GM12874 (cell line): ENCODE results near the gene TIPRL.

ENCODE experiments used
- TF ChIP-seq, protein P1 (sequence below): IDR thresholded peaks from 2 replicates; pipeline ENCODE4 v1.5.1; 2011; ENCODE audit warnings: low read depth, mild to moderate bottlenecking, control low read depth, low read length, moderate library complexity; ENCODE audit not compliant: insufficient read depth

Gene TIPRL

DNA sequence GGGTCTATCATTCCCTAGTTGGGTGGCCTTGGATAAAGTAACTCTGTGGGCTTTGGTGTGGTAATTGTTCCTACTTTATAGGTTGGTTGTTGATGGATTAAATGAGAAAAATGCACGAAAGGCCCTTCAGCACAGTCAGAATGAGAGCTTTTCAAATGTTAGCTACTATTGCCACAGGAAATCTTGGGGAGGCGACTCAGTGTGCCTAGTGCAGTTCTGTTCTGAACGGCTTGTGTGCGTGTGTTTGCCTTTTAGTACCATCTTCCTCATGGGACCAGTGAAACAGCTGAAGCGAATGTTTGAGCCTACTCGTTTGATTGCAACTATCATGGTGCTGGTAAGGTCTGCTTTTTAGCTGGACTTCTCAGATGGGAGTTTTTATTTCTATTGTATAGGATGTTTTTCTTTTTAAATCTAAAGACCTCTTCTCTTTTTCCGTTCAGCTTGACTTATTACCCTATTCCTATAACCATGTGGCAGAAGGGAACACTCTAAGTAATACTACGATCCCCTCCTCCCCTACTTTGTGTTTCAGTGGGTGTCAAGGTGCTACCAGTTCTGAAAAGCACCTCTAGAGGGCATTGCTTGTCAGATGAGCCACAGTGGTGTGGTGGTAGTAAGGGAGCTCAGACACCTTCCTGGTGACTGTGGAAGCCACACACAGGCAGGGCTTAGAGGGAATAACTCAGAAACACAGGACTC is 56.2 kb downstream of the TIPRL start:
- TF ChIP-seq, protein P1, sequence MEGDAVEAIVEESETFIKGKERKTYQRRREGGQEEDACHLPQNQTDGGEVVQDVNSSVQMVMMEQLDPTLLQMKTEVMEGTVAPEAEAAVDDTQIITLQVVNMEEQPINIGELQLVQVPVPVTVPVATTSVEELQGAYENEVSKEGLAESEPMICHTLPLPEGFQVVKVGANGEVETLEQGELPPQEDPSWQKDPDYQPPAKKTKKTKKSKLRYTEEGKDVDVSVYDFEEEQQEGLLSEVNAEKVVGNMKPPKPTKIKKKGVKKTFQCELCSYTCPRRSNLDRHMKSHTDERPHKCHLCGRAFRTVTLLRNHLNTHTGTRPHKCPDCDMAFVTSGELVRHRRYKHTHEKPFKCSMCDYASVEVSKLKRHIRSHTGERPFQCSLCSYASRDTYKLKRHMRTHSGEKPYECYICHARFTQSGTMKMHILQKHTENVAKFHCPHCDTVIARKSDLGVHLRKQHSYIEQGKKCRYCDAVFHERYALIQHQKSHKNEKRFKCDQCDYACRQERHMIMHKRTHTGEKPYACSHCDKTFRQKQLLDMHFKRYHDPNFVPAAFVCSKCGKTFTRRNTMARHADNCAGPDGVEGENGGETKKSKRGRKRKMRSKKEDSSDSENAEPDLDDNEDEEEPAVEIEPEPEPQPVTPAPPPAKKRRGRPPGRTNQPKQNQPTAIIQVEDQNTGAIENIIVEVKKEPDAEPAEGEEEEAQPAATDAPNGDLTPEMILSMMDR, result peak; percentile 72

DNA sequence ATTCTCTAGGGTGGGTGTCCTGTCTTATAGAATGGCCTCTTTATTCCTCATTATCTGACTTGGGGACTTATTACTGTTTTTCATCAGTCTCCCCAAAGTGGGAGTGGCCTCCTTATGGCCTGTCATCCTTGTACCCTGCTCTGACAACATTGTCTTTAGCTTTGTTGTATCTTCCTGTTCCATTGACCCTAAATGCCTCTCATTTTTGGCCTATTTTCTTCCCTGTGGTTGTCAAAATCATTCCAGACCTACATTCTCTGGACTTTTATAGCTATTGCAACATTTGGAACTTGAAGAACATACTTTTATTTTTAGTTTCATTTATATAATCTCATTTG is 56.8 kb downstream of the TIPRL start:
- TF ChIP-seq, protein P1, result no peak

DNA sequence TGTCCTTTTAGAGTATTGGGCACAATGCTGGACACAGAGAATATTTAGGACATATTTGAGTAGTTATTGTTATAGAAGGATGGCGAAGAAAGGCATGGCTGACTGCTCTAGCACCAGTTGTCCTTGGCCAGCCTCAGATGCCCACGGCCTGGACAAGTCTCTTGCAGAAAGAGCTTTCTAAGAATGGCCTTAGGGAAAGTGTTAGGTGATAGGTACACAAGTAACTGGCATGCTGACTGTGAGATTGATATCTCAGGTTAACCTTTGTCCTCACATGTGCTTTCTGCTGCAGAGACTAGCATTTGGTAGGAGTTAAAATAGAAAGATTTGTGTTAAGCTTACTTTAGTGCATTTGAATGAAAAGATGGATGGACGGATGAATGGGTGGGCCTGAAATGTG is 57.2 kb downstream of the TIPRL start:
- TF ChIP-seq, protein P1, result no peak

DNA sequence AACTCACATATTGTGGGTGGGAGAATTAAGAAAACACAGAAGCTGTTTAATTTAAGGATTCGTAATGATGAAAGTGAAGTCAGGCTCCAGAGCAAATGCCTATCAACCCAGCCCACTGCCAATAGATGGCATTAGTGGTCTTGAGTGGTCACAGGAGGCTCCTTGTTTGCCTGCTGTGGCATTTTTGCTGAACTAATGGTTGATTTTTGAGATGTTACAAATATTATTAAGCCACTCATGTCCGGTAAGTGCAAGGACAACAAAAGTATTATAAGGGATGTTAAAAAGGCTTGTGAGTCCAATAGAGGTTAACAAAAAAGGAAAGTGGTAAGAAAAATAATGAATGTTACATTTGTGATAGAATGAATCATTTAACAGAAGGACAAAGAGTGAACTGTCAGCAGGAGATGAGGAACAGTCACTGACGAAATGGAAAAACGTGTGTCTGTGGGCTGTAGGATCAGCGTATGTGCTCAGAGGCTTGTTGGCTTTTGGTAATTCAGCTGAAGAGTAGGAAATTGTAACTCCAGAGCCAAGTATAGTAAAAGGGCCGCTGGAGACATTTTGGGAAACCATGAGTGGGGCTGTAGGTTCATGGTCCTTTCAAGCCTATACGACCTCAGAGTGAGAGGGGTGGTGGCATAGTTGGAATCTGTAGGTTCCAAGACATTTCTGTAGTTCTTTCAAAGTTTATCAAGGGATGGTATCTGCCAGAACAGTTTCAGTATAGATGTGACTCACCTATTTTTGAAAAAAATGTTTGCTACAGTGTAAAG is 58.3 kb downstream of the TIPRL start:
- TF ChIP-seq, protein P1, result no peak

DNA sequence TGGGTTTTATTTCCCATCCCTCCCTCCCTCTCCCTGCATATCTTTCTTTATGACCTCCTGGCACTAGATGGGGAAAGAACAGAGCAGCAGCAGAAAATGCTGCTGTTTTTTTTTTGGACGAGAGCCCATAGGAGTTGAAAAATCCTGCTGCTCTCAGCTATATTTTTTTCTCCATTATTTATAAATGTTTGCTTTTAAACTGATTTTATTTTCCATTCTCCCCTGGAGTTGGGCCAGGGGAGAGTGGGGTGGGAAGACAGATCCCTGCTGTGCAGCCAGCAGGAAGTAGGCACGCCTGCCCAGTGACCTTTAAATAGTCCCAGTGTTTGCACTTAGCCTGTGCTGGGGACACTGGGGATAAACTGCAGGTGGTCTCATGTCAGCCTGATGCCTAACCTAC is 64.4 kb downstream of the TIPRL start:
- TF ChIP-seq, protein P1, result no peak

DNA sequence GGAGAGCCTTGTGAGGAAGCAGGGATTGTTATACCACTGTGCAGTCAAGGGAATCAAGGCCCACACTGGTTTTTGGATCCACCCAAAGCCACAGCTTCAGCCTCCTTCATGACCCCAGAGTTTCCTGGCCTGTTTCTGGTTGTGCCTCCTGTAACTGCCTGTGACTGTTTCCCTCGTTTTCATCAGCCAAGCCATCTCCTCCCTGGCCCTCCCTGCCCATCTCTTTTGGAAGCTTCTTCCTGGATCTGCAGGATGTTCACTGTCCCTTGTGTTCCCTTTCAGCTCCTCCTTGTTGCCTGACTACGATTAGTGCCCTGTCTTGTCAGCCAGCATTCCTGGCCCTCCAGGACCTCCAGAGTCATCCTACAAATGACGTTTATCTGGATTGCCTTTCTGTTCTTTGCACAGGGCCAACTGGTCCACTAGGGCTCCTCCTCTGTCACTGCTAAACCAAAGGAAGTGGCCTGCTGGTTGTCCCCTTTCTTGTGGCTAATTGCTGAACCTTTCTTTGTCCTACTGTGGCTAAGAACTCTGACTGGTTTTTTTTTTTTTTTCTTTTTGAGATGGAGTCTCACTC is 65.0 kb downstream of the TIPRL start:
- TF ChIP-seq, protein P1, result no peak

DNA sequence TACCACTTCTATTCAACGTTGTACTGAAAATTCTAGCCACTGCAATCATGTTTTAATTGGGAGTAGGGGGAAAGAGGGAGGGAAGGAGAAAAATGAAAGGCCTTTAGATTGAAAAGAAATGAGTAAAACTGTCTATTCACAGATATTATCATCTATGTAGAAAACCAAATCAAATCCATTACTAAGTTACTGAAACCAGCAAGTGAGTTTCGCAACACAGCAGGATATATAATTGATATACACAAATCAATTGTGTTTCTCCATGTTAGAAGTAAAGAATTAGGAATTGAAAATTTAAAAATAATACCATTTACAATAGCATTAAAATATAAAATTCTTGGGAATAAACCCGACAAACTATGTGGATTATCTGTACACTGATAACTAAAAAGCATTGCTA is 66.3 kb downstream of the TIPRL start:
- TF ChIP-seq, protein P1, result no peak
